Endothelial cell (in vitro differentiated cells): ENCODE measurements around the gene CTBP2. TPM values are rescaled to one million over a fixed set of nuclear protein-coding genes. Genes with fewer than 3 reads are reported as not detected.

Source experiments
- DNase-seq: peaks from one replicate; pipeline ENCODE4 v3.0.0; 2021; ENCODE audit warnings: low spot score
- H3K27ac Mint-ChIP-seq: one replicate; pipeline ENCODE4 v1.8.0; 2021; ENCODE audit warnings: mixed read lengths, inconsistent platforms; ENCODE audit not compliant: unreplicated experiment
- H3K27me3 Mint-ChIP-seq: one replicate; pipeline ENCODE4 v1.8.0; 2021; ENCODE audit warnings: mild to moderate bottlenecking, moderate library complexity, mixed read lengths, inconsistent platforms; ENCODE audit not compliant: unreplicated experiment
- H3K36me3 Mint-ChIP-seq: one replicate; pipeline ENCODE4 v1.8.0; 2021; ENCODE audit warnings: mild to moderate bottlenecking, low read depth, mixed read lengths, inconsistent platforms; ENCODE audit not compliant: unreplicated experiment
- H3K4me1 Mint-ChIP-seq: one replicate; pipeline ENCODE4 v1.8.0; 2021; ENCODE audit warnings: mild to moderate bottlenecking, mixed read lengths, inconsistent platforms; ENCODE audit not compliant: unreplicated experiment
- H3K4me3 Mint-ChIP-seq: one replicate; pipeline ENCODE4 v1.8.0; 2021; ENCODE audit warnings: mild to moderate bottlenecking, mixed read lengths, inconsistent platforms; ENCODE audit not compliant: unreplicated experiment
- H3K9me3 Mint-ChIP-seq: one replicate; pipeline ENCODE4 v1.8.0; 2021; ENCODE audit warnings: mixed read lengths, inconsistent platforms; ENCODE audit not compliant: unreplicated experiment
- CTCF ChIP-seq: fragments of 200-600 bp; sonication (generic); IDR thresholded peaks from one replicate; pipeline ENCODE4 v1.5.0; 2021; ENCODE audit warnings: antibody characterized with exemption; ENCODE audit not compliant: unreplicated experiment
- total RNA-seq: library from RNA; stranded (reverse); fragmentation: NEBNext Ultra II Directional; extraction: Animal tissue kit (Norgen Biotek cat#: 25700); gene quantifications from one replicate; pipeline ENCODE4 v1.2.1, GENCODE V29; 2021; ENCODE audit not compliant: unreplicated experiment

CTBP2 gene
- total RNA-seq, 1 donor from 2014 or later = 145 TPM

- H3K27me3 Mint-ChIP-seq = peaks cover 12% of the 10 kb centered on the region
- peaks cover 47% of the 10 kb centered on the region for H3K4me1 Mint-ChIP-seq
- TF ChIP-seq CTCF = no peak
- H3K36me3 Mint-ChIP-seq = peaks cover 57% of the 10 kb centered on the region
- H3K4me3 Mint-ChIP-seq = peak overlapping the region; percentile 8
- H3K9me3 Mint-ChIP-seq = no peaks in the 10 kb centered on the region
- DNase-seq = no peak
- H3K27ac Mint-ChIP-seq = peak overlapping the region; percentile 1
Observed at GRCh38 chr10:125024497-125025234, 135.7 kb downstream of the CTBP2 start.

- Mint-ChIP-seq H3K4me1 (peaks cover 52% of the 10 kb centered on the region), H3K27ac (peak overlapping the region; percentile 58), H3K27me3 (peaks cover 15% of the 10 kb centered on the region), H3K36me3 (peaks cover 62% of the 10 kb centered on the region), H3K4me3 (peak overlapping the region; percentile 8), H3K9me3 (no peaks in the 10 kb centered on the region)
- TF ChIP-seq CTCF = no peak
- DNase-seq = no peak
Observed at GRCh38 chr10:125023862-125024496, 136.4 kb downstream of the CTBP2 start.

GRCh38 chr10:125023255-125023654 lies 137.1 kb downstream of the CTBP2 start:
- H3K4me3 Mint-ChIP-seq = peak overlapping the region; percentile 25
- no peaks in the 10 kb centered on the region for H3K9me3 Mint-ChIP-seq
- peaks cover 15% of the 10 kb centered on the region for H3K27me3 Mint-ChIP-seq
- no peak for TF ChIP-seq CTCF
- H3K36me3 Mint-ChIP-seq = peaks cover 55% of the 10 kb centered on the region
- H3K4me1 Mint-ChIP-seq = peaks cover 52% of the 10 kb centered on the region
- no peak for DNase-seq
- no peak overlapping the region for H3K27ac Mint-ChIP-seq

- peaks cover 56% of the 10 kb centered on the region for H3K36me3 Mint-ChIP-seq
- H3K27ac Mint-ChIP-seq = no peak overlapping the region
Observed at GRCh38 chr10:125022671-125023070, 137.7 kb downstream of the CTBP2 start.

More at GRCh38 chr10:125022671-125023070, 137.7 kb downstream of the CTBP2 start:
- TF ChIP-seq CTCF = no peak
- no peaks in the 10 kb centered on the region for H3K9me3 Mint-ChIP-seq
- DNase-seq = no peak
- H3K27me3 Mint-ChIP-seq = peaks cover 15% of the 10 kb centered on the region
- peaks cover 52% of the 10 kb centered on the region for H3K4me1 Mint-ChIP-seq
- H3K4me3 Mint-ChIP-seq = no peak overlapping the region
